Dermis microvascular lymphatic vessel endothelial cell (primary cell): ENCODE measurements around the gene ERVFRD-1. TPM values are rescaled to one million over a fixed set of nuclear protein-coding genes. Genes with fewer than 3 reads are reported as not detected.
A peak's percentile ranks its signal among the peaks of the same experiment; 100 is the strongest.

Experiments used
- DNase-seq, 2 donors: peaks; one replicate each; pipeline versions ENCODE4 v3.0.0 to v3.0.0-alpha.2; 2010; ENCODE audit warnings: low read depth in 2 of 2
- total RNA-seq: library from RNA; depleted of rRNA; stranded (reverse); fragments of >200 nt; gene quantifications from 2 replicates; pipeline ENCODE4 v1.2.1, GENCODE V29; 2014

ERVFRD-1 gene
- total RNA-seq, 1 donor from 2014 or later, result under 0.01 TPM

DNA sequence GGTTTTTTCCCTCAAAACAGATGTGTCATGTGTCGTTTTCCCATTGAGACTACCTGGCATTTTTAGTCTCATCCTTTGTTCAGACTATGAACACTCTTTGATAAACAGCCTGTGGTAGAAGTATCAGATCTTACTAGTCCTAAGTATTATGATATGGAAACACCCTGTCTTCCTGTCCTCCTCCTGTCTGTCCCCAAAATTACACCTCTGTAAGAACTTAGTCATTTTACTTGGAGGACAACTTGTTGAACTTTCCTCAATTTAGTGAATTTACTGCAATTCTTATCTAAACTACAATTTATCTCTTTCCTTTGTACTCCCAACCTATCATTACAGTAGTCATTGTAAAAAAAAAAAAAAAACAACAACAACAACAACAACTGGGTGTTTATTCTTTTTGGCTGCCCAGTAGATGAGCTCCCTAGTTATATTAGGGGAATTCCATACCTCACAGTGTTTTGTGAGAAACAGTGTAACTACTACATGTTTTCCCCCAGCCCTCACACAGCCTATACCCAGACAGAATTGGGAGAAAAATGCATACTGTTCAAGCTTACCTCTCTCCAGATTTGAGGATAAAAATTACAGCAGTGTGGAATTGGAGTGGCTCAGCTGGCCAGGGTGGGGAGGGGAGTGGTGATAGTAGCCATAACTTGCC lies 18.5 kb upstream of the ERVFRD-1 start:
- DNase-seq, result peak in 1 of 2 donors; percentile 40

DNA sequence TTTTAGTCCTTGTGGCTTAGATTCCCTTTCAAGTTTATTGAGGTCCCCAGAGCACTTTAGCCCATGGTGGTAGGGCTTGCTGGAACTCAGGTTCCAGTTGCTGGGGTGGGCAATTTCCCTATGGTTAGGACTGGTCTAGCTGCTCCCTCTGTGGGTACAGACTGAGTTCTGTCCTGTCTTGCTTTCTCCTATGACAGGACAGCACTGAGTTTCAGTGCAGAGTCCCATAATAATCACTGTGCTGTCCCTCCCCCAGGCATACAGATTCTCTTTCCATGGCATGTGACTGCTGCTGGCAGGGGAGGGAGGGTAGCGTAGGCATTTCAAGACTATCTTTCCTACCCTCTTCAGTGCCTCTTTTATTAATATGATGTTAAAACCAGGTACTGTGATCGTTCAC lies 17.1 kb upstream of the ERVFRD-1 start:
- no peak for DNase-seq

DNA sequence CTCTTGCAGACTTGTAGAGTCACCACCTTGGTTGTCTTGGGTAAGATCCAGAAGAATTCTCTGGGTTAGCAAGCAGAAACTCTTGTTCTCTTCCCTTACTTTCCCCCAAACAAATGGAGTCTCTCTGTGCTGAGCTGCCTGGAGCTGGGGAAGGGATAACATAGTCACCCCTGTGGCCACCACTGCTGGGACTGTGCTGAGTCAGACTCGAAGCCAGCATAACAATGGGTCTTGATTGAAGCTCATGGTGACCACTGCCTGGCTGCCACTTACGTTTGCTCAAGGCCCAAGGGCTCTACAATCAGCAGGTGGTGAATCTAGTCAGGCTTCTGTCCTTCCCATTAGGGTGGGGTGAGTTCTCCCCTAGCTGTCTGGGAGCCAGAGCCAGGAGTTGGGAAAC lies 15.4 kb upstream of the ERVFRD-1 start:
- DNase-seq, result peak in 1 of 2 donors; percentile 31

DNA sequence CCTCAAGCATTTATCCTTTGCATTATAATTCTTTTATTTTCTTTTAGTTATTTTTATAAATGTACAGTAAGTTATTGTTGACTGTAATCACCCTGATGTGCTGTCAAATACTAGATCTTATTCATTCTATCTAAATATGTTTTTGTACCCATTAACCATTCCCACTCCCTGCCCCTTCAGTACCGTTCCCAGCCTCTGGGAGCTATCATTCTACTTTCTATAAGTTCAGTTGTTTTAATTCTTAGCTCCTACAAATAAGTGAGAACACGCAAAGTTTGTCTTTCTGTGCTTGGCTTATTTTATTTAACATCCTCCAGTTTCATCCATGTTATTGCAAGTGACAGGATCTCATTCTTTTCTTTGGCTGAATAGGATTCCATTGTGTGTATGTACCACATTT lies 12.5 kb upstream of the ERVFRD-1 start:
- DNase-seq, result no peak

GRCh38 chr6:11122380-11122779 lies 10.9 kb upstream of the ERVFRD-1 start:
- no peak for DNase-seq

GRCh38 chr6:11121851-11122250 lies 10.3 kb upstream of the ERVFRD-1 start:
- DNase-seq, result no peak

- peak in 1 of 2 donors; percentile 75 for DNase-seq
Measured at GRCh38 chr6:11120271-11121005, 8.9 kb upstream of the ERVFRD-1 start.

DNA sequence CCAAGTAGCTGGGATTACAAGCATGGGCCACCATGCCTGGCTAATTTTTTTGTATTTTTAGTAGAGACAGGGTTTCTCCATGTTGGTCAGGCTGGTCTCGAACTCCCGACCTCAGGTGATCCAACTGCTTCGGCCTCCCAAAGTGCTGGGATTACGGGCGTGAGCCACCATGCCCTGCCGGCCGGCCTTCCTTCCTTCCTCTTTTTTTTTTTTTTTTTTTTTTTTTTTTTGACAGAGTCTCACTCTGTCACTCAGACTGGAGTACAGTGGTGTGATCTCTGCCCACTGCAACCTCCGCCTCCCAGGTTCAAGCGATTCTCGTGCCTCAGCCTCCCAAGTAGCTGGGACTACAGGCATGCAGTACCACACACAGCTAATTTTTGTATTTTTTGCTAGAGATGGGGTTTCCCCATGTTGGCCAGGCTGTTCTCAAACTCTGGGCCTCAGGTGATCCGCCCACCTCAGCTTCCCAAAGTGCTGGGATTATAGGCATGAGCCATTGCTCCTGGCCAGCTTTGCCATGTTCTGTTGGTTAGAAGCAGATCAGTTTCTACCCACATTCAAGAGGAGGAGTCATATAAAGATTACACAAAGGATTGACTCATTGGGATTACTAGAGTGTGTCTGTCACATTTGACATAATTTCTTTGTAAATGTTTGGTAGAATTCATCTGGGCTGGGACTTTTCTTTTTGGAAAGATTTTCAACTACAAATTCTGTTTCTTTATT lies 4.4 kb upstream of the ERVFRD-1 start:
- peak in 1 of 2 donors; percentile 23 for DNase-seq

DNA sequence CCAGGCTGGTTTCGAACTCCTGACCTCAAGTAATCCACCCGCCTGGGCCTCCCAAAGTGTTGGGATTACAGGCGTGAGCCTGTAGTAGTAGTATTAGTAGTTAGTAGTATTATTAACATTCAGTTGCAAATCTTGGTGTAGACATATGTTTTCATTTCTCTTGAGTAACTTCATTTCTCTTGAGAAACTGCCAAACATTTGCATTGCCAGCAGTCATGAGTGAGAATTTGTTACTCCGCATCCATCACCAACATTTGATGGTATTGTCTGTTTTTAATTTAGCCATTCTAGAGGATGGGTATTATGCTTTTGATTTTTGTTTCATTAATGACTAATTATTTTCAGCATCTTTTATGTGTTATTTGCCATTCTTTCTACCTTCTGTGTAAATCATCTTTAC lies 1.5 kb upstream of the ERVFRD-1 start:
- DNase-seq, result no peak

DNA sequence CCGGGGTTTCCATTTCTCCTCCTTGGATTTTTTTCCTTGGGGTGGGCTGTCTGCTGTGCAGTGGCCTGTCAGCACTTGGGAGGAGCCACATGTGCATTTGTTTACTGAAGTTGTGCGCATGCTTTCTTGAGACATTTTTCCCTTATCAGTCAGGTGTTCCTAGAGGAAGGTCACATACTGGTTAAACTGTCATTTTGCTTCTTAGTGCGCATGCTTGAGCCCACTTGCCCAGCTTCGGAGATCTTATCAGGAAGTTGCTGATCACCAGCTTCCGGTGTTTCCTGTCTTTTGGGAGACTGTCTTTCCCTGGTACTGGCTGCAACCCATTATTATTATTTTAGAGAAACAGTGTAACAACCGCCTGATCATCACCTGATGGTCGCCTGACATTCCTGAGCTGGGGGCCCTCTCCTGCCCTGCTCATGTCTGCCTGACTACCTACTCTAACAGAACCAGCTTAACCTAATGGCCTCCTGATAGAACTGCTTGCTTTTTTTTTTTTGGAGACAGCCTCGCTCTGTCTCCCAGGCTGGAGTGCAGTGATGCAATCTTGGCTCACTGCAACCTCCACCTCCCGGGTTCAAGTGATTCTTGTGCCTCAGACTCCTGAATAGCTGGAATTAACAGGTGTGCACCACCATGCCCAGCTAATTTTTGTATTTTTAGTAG lies 378 bp upstream of the ERVFRD-1 start:
- peak; percentile 30 to 80 for DNase-seq

- DNase-seq, result no peak
Measured at GRCh38 chr6:11108726-11109125, 2.8 kb downstream of the ERVFRD-1 start.

GRCh38 chr6:11103065-11103464 lies 8.5 kb downstream of the ERVFRD-1 start:
- DNase-seq, result no peak

DNA sequence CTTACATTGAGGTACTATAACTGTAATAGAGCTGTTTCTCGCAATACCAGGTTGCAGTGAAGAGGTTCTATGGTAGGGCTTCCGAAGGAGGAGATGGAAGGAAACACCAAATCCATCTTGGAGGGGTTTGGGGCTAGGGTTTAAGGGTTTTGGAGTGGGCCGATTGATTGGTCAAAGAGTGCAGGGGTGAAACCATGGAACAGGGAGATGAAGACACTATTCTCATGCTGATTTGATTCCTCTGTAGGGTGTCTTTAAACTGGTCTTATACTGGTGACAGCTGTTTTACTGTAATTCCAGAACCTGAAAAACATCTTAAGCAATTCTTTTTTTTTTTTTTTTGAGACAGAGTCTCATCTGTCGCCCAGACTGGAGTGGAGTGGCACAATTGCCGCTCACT lies 10.1 kb downstream of the ERVFRD-1 start:
- DNase-seq, result no peak

DNA sequence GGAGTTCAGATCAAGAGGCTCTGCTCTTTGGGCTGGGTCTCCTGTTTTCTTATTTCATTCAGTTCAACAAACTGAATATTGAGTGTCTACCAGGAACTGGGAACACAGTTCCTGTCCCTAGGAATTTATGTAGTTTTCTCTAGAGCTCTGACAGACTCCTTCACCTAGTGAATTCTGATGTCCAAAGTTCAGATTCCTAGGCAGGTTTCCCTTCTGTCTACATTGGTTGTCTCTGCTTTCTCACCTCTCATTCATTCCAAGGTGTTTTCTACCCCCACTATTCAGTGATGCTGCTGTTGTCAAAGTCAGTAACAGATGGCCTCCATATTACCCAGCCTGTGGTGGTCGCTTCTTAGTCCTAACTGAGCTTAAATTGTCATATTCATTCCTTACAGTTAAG lies 13.5 kb downstream of the ERVFRD-1 start:
- no peak for DNase-seq

GRCh38 chr6:11097476-11097875 lies 14.0 kb downstream of the ERVFRD-1 start:
- no peak for DNase-seq

GRCh38 chr6:11096109-11096508 lies 15.4 kb downstream of the ERVFRD-1 start:
- DNase-seq, result peak in 1 of 2 donors; percentile 41

- DNase-seq, result no peak
Measured at GRCh38 chr6:11094941-11095340, 16.6 kb downstream of the ERVFRD-1 start.

- DNase-seq, result peak in 1 of 2 donors; percentile 60
Measured at GRCh38 chr6:11094411-11094851, 17.1 kb downstream of the ERVFRD-1 start.

- peak; percentile 87 to 98 for DNase-seq
Measured at GRCh38 chr6:11093626-11094410, 17.7 kb downstream of the ERVFRD-1 start, which contains the start of gene SMIM13. Gene SMIM13, plus strand, starts transcription at chr6:11093834. Its CDS starts 480 bp downstream, at chr6:11094314.

DNA sequence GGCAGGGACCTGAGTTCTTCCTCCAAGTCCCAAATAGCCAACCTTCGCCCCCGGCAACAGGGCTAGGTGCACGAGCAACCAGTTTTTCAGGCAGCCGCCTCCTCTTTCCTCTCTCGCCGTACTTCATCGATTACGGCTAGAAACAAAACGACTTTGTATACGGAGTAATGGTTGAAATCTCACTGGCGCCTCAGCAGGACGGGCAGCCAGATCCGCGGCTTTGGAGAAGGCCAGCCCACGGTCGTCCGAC lies 18.2 kb downstream of the ERVFRD-1 start:
- DNase-seq, result no peak
